B cell (primary cell): ENCODE measurements around the gene CRYAA. TPM values are rescaled to one million over a fixed set of nuclear protein-coding genes. Genes with fewer than 3 reads are reported as not detected.

Experiments
- ATAC-seq: fragments of 200-7000 bp; cut with Tn5 transposase; one replicate; pipeline ENCODE4 v1.10.0; 2021; ENCODE audit warnings: low read depth, mild to moderate bottlenecking, moderate number of reproducible peaks, moderate library complexity
- CTCF ChIA-PET: fragments of 350-600 bp; sonication (Branson Sonifier 250); formaldehyde crosslinking; loops from one replicate; lab custom pipeline; 2021; ENCODE audit warnings: antibody characterized with exemption, inconsistent platforms; lab: Charles Lee
- POLR2A ChIA-PET: fragments of 350-600 bp; sonication (Branson Sonifier 250); formaldehyde crosslinking; loops from one replicate; lab custom pipeline; 2021; ENCODE audit warnings: antibody characterized with exemption; lab: Charles Lee
- DNase-seq: peaks from one replicate; pipeline ENCODE4 v3.0.0; 2013
- H2AFZ ChIP-seq: 2 replicates; pipeline ENCODE4 v1.6.1; 2012; ENCODE audit warnings: mild to moderate bottlenecking, low read depth, low read length; ENCODE audit not compliant: insufficient read depth, poor library complexity, severe bottlenecking
- H3K27ac ChIP-seq, 2 donors: 1 replicate in 1 of 2; 2 replicates in 1 of 2; pipeline ENCODE4 v1.5.1; 2012 to 2013; ENCODE audit warnings: low read length in 2 of 2, mild to moderate bottlenecking in 2 of 2, moderate library complexity in 1 of 2
- H3K27me3 ChIP-seq, 4 experiments: fragments of 200-600 bp in 1 of 4; sonication (generic) in 1 of 4; replicated peaks in 1 of 4; 1 replicate in 2 of 4; 2 replicates in 2 of 4; pipeline versions ENCODE4 v1.6.1 to v1.7.0; 2013 to 2016; ENCODE audit warnings: low read length in 3 of 4, mild to moderate bottlenecking in 2 of 4, mixed read lengths in 1 of 4, moderate library complexity in 1 of 4; ENCODE audit not compliant: insufficient read depth in 4 of 4, control insufficient read depth in 3 of 4; ENCODE audit errors: control extremely low read depth in 1 of 4
- H3K36me3 ChIP-seq, 2 experiments: replicated peaks in 1 of 2; 1 replicate in 1 of 2; 2 replicates in 1 of 2; pipeline versions ENCODE4 v1.6.1 to v1.7.1; 2013; ENCODE audit warnings: low read length in 1 of 2; ENCODE audit not compliant: insufficient read depth in 2 of 2, control insufficient read depth in 1 of 2; ENCODE audit errors: control extremely low read depth in 1 of 2, extremely low read depth in 1 of 2
- H3K4me1 ChIP-seq, 2 donors: fragments of 200-600 bp in 1 of 2; sonication (generic) in 1 of 2; 1 replicate in 1 of 2; 2 replicates in 1 of 2; pipeline versions ENCODE4 v1.5.1 to v1.6.1; 2013 to 2017; ENCODE audit warnings: low read length in 2 of 2; ENCODE audit not compliant: control insufficient read depth in 2 of 2, insufficient read depth in 2 of 2
- H3K4me2 ChIP-seq: replicated peaks from 2 replicates; pipeline ENCODE3; 2012; ENCODE audit warnings: mild to moderate bottlenecking, low read depth, low read length; ENCODE audit not compliant: poor library complexity, severe bottlenecking
- H3K4me3 ChIP-seq, 5 experiments: fragments of 200-600 bp in 1 of 5; sonication (generic) in 1 of 5; 1 replicate in 3 of 5; 2 replicates in 2 of 5; pipeline versions ENCODE4 v1.5.1 to v1.7.0; 2011 to 2016; ENCODE audit warnings: low read length in 4 of 5, mild to moderate bottlenecking in 4 of 5, low read depth in 2 of 5, control low read depth in 1 of 5, moderate library complexity in 1 of 5; ENCODE audit not compliant: insufficient read depth in 1 of 5; ENCODE audit errors: control extremely low read depth in 1 of 5, extremely low read depth in 1 of 5
- H3K79me2 ChIP-seq: fragments of 200-600 bp; sonication (generic); one replicate; pipeline ENCODE4 v1.6.0; 2016; ENCODE audit warnings: low read length; ENCODE audit not compliant: control insufficient read depth, insufficient read depth
- H3K9ac ChIP-seq: fragments of 200-600 bp; sonication (generic); 2 replicates; pipeline ENCODE4 v1.6.1; 2017; ENCODE audit warnings: mild to moderate bottlenecking, low read length, moderate library complexity
- H3K9me3 ChIP-seq, 3 donors: one replicate each; pipeline versions ENCODE4 v1.6.1 to v1.7.1; 2013; ENCODE audit warnings: low read length in 2 of 3; ENCODE audit not compliant: control insufficient read depth in 2 of 3, insufficient read depth in 1 of 3; ENCODE audit errors: control extremely low read depth in 1 of 3
- H4K20me1 ChIP-seq: 2 replicates; pipeline ENCODE4 v1.6.0; 2012; ENCODE audit warnings: mild to moderate bottlenecking, low read length; ENCODE audit not compliant: insufficient read depth, control insufficient read depth, poor library complexity, severe bottlenecking
- H3K27ac Mint-ChIP-seq: one replicate; pipeline ENCODE4 v1.8.0; 2021; ENCODE audit warnings: mixed read lengths
- H3K27me3 Mint-ChIP-seq: one replicate; pipeline ENCODE4 v1.8.0; 2021; ENCODE audit warnings: mixed read lengths
- H3K4me1 Mint-ChIP-seq: one replicate; pipeline ENCODE4 v1.8.0; 2021; ENCODE audit warnings: mixed read lengths
- H3K4me3 Mint-ChIP-seq: one replicate; pipeline ENCODE4 v1.8.0; 2021; ENCODE audit warnings: mixed read lengths
- H3K9me3 Mint-ChIP-seq: one replicate; pipeline ENCODE4 v1.8.0; 2022; ENCODE audit warnings: mixed read lengths; ENCODE audit not compliant: insufficient read depth
- CTCF ChIP-seq: fragments of 200-600 bp; IDR thresholded peaks from one replicate; pipeline ENCODE4 v1.8.0; 2022; ENCODE audit warnings: antibody characterized with exemption, mild to moderate bottlenecking
- EZH2 ChIP-seq: IDR thresholded peaks from 2 replicates; pipeline ENCODE4 v1.6.1; 2012; ENCODE audit warnings: borderline replicate concordance, low read depth, mild to moderate bottlenecking, moderate library complexity, low read length; ENCODE audit not compliant: insufficient read depth, poor library complexity, severe bottlenecking
- WGBS: methylation state at CpG from one replicate; pipeline ENCODE4 v1.1.5; 2013; ENCODE audit warnings: missing lambda C conversion rate; ENCODE audit not compliant: insufficient coverage; 5-methylcytosine and 5-hydroxymethylcytosine counted together
- intact Hi-C: fragments of 100-400 bp; cut with micrococcal nuclease; formaldehyde crosslinking; loops from one replicate; pipeline ENCODE4 v1.10.0; 2022
- polyA plus RNA-seq: library from polyadenylated mRNA; depleted of rRNA; stranded (reverse); fragments of >200 nt; gene quantifications from 2 replicates; pipeline ENCODE4 v1.2.3, GENCODE V29; 2012
- total RNA-seq, 2 donors: library from RNA; stranded (reverse); fragments of 120-200 nt in 1 of 2; gene quantifications; 1 replicate in 1 of 2; 2 replicates in 1 of 2; pipeline versions ENCODE4 v1.2.3 to v1.2.4, GENCODE V29; 2013 to 2022

The CRYAA gene
- total and polyA plus RNA-seq, 2 donors (not counting 1 experiment from before 2014, with no cell fraction given): not detected

- Histone ChIP-seq H2AFZ (no peak overlapping the region), H3K4me2 (no peak overlapping the region), H3K36me3 (no peaks in the 10 kb centered on the region), H3K4me3 (no peak overlapping the region), H3K4me1 (no peaks in the 10 kb centered on the region), H4K20me1 (no peaks in the 10 kb centered on the region), H3K9ac (no peak overlapping the region), H3K27me3 (peaks cover 0 to 15% (median 5%) of the 10 kb centered on the region in 4 experiments), H3K27ac (no peak overlapping the region), H3K79me2 (no peaks in the 10 kb centered on the region), H3K9me3 (peaks cover 0 to 11% (median 0%) of the 10 kb centered on the region in 3 donors)
- Mint-ChIP-seq H3K4me1 (no peaks in the 10 kb centered on the region), H3K27ac (no peak overlapping the region), H3K9me3 (no peaks in the 10 kb centered on the region), H3K4me3 (no peak overlapping the region), H3K27me3 (peaks cover 34% of the 10 kb centered on the region)
- intact Hi-C loops: no loop called here
- TF ChIP-seq EZH2 (no peak), CTCF (no peak)
- CTCF ChIA-PET: interaction anchor here (0.5 kb wide), 1 partner anchor 19 kb away, joined by 3 read pairs; no protein-coding TSS in a partner anchor
- POLR2A ChIA-PET: no interaction called here
- ATAC-seq (no peak), DNase-seq (no peak)
- WGBS: 85% methylated on average over 6 of the region's 6 CpGs
Measured at GRCh38 chr21:43207868-43208267, 39.1 kb downstream of the CRYAA start.

- no peaks in the 10 kb centered on the region for H3K4me1 ChIP-seq
- H3K27ac Mint-ChIP-seq: no peak overlapping the region
- intact Hi-C loops: no loop called here
- TF ChIP-seq EZH2 (no peak), CTCF (no peak)
- CTCF ChIA-PET: no interaction called here
- POLR2A ChIA-PET: no interaction called here
- peaks cover 34% of the 10 kb centered on the region for H3K27me3 Mint-ChIP-seq
- H3K4me1 Mint-ChIP-seq: no peaks in the 10 kb centered on the region
- no peak overlapping the region for H3K9ac ChIP-seq
- H3K4me2 ChIP-seq: no peak overlapping the region
- peaks cover 0 to 2% (median 0%) of the 10 kb centered on the region in 3 donors for H3K9me3 ChIP-seq
- no peaks in the 10 kb centered on the region for H3K36me3 ChIP-seq
- no peak overlapping the region for H3K27ac ChIP-seq
- H4K20me1 ChIP-seq: no peaks in the 10 kb centered on the region
- ATAC-seq (no peak), DNase-seq (no peak)
- 89% methylated on average over 26 of the region's 29 CpGs for WGBS
- H3K79me2 ChIP-seq: no peaks in the 10 kb centered on the region
- no peak overlapping the region for H3K4me3 Mint-ChIP-seq
- H3K27me3 ChIP-seq: peaks cover 0 to 15% (median 5%) of the 10 kb centered on the region in 4 experiments
- no peaks in the 10 kb centered on the region for H3K9me3 Mint-ChIP-seq
- H2AFZ ChIP-seq: no peak overlapping the region
- no peak overlapping the region for H3K4me3 ChIP-seq
Measured at GRCh38 chr21:43208561-43209332, 39.9 kb downstream of the CRYAA start.
